HCT116 (cell line): Measurements from ENCODE around the gene RINL. TPM values are rescaled to one million over a fixed set of nuclear protein-coding genes. Genes with fewer than 3 reads are reported as not detected.

Experiments
- ATAC-seq: fragments of 200-7000 bp; cut with Tn5 transposase; 2 replicates; pipeline ENCODE4 v1.9.1; 2020; ENCODE audit warnings: mild to moderate bottlenecking, moderate library complexity
- BruUV-seq: library from RNA; stranded (reverse); fragments of 400-500 nt; replicated peaks from 2 replicates; lab custom pipeline; 2021; lab: Mats Ljungman, UMichigan
- CTCF ChIA-PET: fragments of 300-600 bp; sonication (Branson Sonifier 250); formaldehyde crosslinking; loops from one replicate; lab custom pipeline; 2021; ENCODE audit warnings: antibody characterized with exemption; lab: Charles Lee
- POLR2A ChIA-PET: fragments of 300-600, 350-600 bp; sonication (Branson Sonifier 250); formaldehyde crosslinking; loops from one replicate; lab custom pipeline; 2021; ENCODE audit warnings: antibody characterized with exemption; lab: Charles Lee
- RAD21 ChIA-PET, 2 experiments: fragments of 300-600 bp; sonication (Branson Sonifier 250); formaldehyde crosslinking; loops; one replicate each; lab custom pipeline; 2023; ENCODE audit warnings: low total read pairs in 2 of 2; ENCODE audit not compliant: uncharacterized antibody in 2 of 2, unreplicated experiment in 2 of 2, low non-redundant PET in 1 of 2; lab: Charles Lee
- DNase-seq: peaks from one replicate; pipeline ENCODE4 v3.0.0-alpha.2; 2010; ENCODE audit warnings: low read depth, low spot score
- H2AFZ ChIP-seq: fragments of 200-600 bp; shearing (Covaris generic), sonication (generic); 2 replicates; pipeline ENCODE4 v1.6.1; 2017; ENCODE audit warnings: low read depth, mixed run types, mixed read lengths, antibody characterized with exemption, low read length; ENCODE audit not compliant: poor library complexity, severe bottlenecking
- H3K27ac ChIP-seq: 2 replicates; pipeline ENCODE4 v1.5.1; 2012; ENCODE audit warnings: low read depth, low read length
- H3K27me3 ChIP-seq: fragments of 200-600 bp; sonication (generic); 2 replicates; pipeline ENCODE4 v1.6.1; 2016; ENCODE audit warnings: mixed run types, low read length, mixed read lengths; ENCODE audit not compliant: insufficient read depth
- H3K36me3 ChIP-seq, 2 experiments: fragments of 200-500 bp in 1 of 2; fragments of 200-600 bp in 1 of 2; sonication (Bioruptor generic) in 1 of 2; sonication (generic) in 1 of 2; 2 replicates each; pipeline versions ENCODE4 v1.5.1 to v1.6.1; 2014 to 2016; ENCODE audit warnings: low read length in 2 of 2, inconsistent platforms in 1 of 2, mixed read lengths in 1 of 2, mixed run types in 1 of 2; ENCODE audit not compliant: insufficient read depth in 2 of 2, control insufficient read depth in 1 of 2
- H3K4me1 ChIP-seq, 2 experiments: fragments of 200-600 bp in 1 of 2; sonication (generic) in 1 of 2; 2 replicates each; pipeline versions ENCODE4 v1.5.1 to v1.6.1; 2012 to 2017; ENCODE audit warnings: low read length in 2 of 2, inconsistent platforms in 1 of 2, mild to moderate bottlenecking in 1 of 2, mixed read lengths in 1 of 2, mixed run types in 1 of 2, moderate library complexity in 1 of 2; ENCODE audit not compliant: insufficient read depth in 2 of 2, control insufficient read depth in 1 of 2
- H3K4me2 ChIP-seq: fragments of 200-600 bp; sonication (generic); 2 replicates; pipeline ENCODE4 v1.6.1; 2017; ENCODE audit warnings: mixed run types, low read length, mixed read lengths
- H3K4me3 ChIP-seq, 2 experiments: fragments of 200-600 bp in 1 of 2; sonication (generic) in 1 of 2; replicated peaks in 1 of 2; 2 replicates each; pipeline ENCODE4 v1.5.1; 2011 to 2016; ENCODE audit warnings: low read length in 2 of 2, control low read depth in 1 of 2, low read depth in 1 of 2, mild to moderate bottlenecking in 1 of 2, mixed read lengths in 1 of 2, mixed run types in 1 of 2
- H3K79me2 ChIP-seq: fragments of 200-600 bp; sonication (generic); 2 replicates; pipeline ENCODE4 v1.6.1; 2017; ENCODE audit warnings: mild to moderate bottlenecking, mixed run types, low read length, moderate library complexity, mixed read lengths; ENCODE audit not compliant: insufficient read depth
- H3K9ac ChIP-seq: fragments of 200-600 bp; sonication (generic); 2 replicates; pipeline ENCODE4 v1.6.1; 2016; ENCODE audit warnings: low read length, mixed read lengths
- H3K9me2 ChIP-seq: fragments of 200-600 bp; sonication (generic), shearing (Covaris generic); 2 replicates; pipeline ENCODE4 v1.6.1; 2017; ENCODE audit warnings: mixed run types, mild to moderate bottlenecking, moderate library complexity; ENCODE audit not compliant: insufficient read depth
- H3K9me3 ChIP-seq, 2 experiments: fragments of 200-500 bp in 1 of 2; fragments of 200-600 bp in 1 of 2; sonication (Bioruptor generic) in 1 of 2; sonication (generic) in 1 of 2; 2 replicates each; pipeline ENCODE4 v1.6.1; 2014 to 2017; ENCODE audit warnings: low read length in 2 of 2, mixed read lengths in 2 of 2, inconsistent platforms in 1 of 2, low read depth in 1 of 2, mild to moderate bottlenecking in 1 of 2, mixed run types in 1 of 2, moderate library complexity in 1 of 2; ENCODE audit not compliant: control insufficient read depth in 1 of 2, insufficient read depth in 1 of 2
- H4K20me1 ChIP-seq: fragments of 200-600 bp; sonication (generic), shearing (Covaris generic); 2 replicates; pipeline ENCODE4 v1.6.1; 2017; ENCODE audit warnings: mixed run types, mild to moderate bottlenecking, moderate library complexity; ENCODE audit not compliant: insufficient read depth
- CBX3 ChIP-seq: IDR thresholded peaks from 2 replicates; pipeline ENCODE4 v1.6.1; 2012; ENCODE audit warnings: low read depth
- EGR1 ChIP-seq: IDR thresholded peaks from 2 replicates; pipeline ENCODE4 v1.6.1; 2012; ENCODE audit warnings: low read depth
- EZH2 ChIP-seq: fragments of 200-600 bp; sonication (generic); IDR thresholded peaks from 2 replicates; pipeline ENCODE4 v1.6.1; 2017; ENCODE audit warnings: antibody characterized with exemption, mixed run types
- EZH2phosphoT487 ChIP-seq: fragments of 200-600 bp; IDR thresholded peaks from 2 replicates; pipeline ENCODE4 v1.6.1; 2018; ENCODE audit warnings: antibody characterized with exemption, borderline replicate concordance
- FOSL1 ChIP-seq: IDR thresholded peaks from 2 replicates; pipeline ENCODE4 v1.6.1; 2012; ENCODE audit warnings: low read depth
- JUND ChIP-seq: IDR thresholded peaks from 2 replicates; pipeline ENCODE4 v1.6.1; 2012
- POLR2A ChIP-seq: IDR thresholded peaks from 2 replicates; pipeline ENCODE4 v1.7.0; 2011; ENCODE audit warnings: borderline replicate concordance; ENCODE audit not compliant: insufficient read depth, insufficient read length; ENCODE audit errors: extremely low read depth
- POLR2AphosphoS5 ChIP-seq: IDR thresholded peaks from 2 replicates; pipeline ENCODE4 v1.6.1; 2011; ENCODE audit warnings: mild to moderate bottlenecking, low read depth, low read length, moderate library complexity
- SIN3A ChIP-seq: IDR thresholded peaks from 2 replicates; pipeline ENCODE4 v1.6.1; 2012; ENCODE audit warnings: low read depth
- SP1 ChIP-seq: IDR thresholded peaks from 2 replicates; pipeline ENCODE4 v1.6.1; 2012; ENCODE audit warnings: low read depth
- SRF ChIP-seq: IDR thresholded peaks from 2 replicates; pipeline ENCODE4 v1.6.1; 2012; ENCODE audit warnings: low read depth
- TCF7L2 ChIP-seq: IDR thresholded peaks from 2 replicates; pipeline ENCODE4 v1.7.0; 2011; ENCODE audit warnings: borderline replicate concordance, inconsistent platforms; ENCODE audit not compliant: insufficient read depth, insufficient read length; ENCODE audit errors: extremely low read depth
- ZBTB33 ChIP-seq: IDR thresholded peaks from 2 replicates; pipeline ENCODE4 v1.6.1; 2011; ENCODE audit warnings: mild to moderate bottlenecking, low read length, moderate library complexity; ENCODE audit not compliant: insufficient replicate concordance; ENCODE audit errors: extremely low read depth
- ZNF274 ChIP-seq: fragments of 200-500 bp; sonication (Bioruptor generic); IDR thresholded peaks from 2 replicates; pipeline ENCODE4 v1.6.1; 2014; ENCODE audit warnings: mild to moderate bottlenecking, low read depth, low read length, inconsistent platforms
- intact Hi-C: fragments of 100-400 bp; cut with micrococcal nuclease; formaldehyde crosslinking; loops from 2 replicates; pipeline ENCODE4 v1.10.0; 2022
- total RNA-seq: library from RNA; stranded (reverse); gene quantifications from one replicate; pipeline ENCODE4 v1.2.1, GENCODE V29; 2021; ENCODE audit not compliant: unreplicated experiment
- TF ChIP-seq, protein P1 (sequence below): IDR thresholded peaks from 2 replicates; pipeline ENCODE4 v1.6.1; 2012; ENCODE audit warnings: low read depth
- TF ChIP-seq, protein P2 (sequence below), 3 experiments: fragments of 200-600 bp in 1 of 3; sonication (generic) in 1 of 3; IDR thresholded peaks in 2 of 3; conservative IDR thresholded peaks in 1 of 3; 2 replicates each; pipeline ENCODE4 v1.5.1; 2012 to 2017; ENCODE audit warnings: low read depth in 2 of 3, low read length in 2 of 3, antibody characterized with exemption in 1 of 3, borderline replicate concordance in 1 of 3, control low read depth in 1 of 3, mild to moderate bottlenecking in 1 of 3, mixed read lengths in 1 of 3, mixed run types in 1 of 3, moderate library complexity in 1 of 3; ENCODE audit not compliant: insufficient read depth in 1 of 3
- TF ChIP-seq, protein P3 (sequence below): IDR thresholded peaks from 2 replicates; pipeline ENCODE4 v1.6.1; 2012

The RINL gene
- total RNA-seq, 1 experiment from 2014 or later: 28.6 TPM

DNA sequence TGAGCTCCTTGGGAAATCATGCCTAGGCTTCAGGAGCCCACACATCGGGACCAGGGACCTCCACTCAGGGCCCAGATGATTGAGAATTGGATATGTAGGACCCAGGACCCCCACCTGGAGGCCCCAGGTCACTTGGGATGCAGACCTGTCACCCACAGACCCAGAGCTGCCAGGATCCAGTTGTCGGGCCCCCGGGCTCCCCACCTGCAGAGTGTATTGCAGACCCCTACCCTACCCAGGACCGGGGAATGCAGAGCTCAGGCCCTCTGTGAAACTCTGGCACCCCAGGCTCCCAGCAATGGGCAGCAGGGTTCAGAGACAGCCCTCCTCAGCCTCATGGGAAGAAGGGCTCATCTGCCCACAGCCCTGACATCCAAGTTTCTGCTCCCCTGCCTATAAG lies 27.5 kb upstream of the RINL start:
- ATAC-seq (no peak), DNase-seq (no peak)
- Histone ChIP-seq H3K27me3 (no peaks in the 10 kb centered on the region), H3K27ac (no peak overlapping the region), H3K36me3 (peaks cover 0 to 16% of the 10 kb centered on the region in 2 experiments; a peak in 1 of 4 replicates), H2AFZ (no peak overlapping the region), H3K9me2 (no peaks in the 10 kb centered on the region), H3K4me2 (no peak overlapping the region), H3K9me3 (peaks cover 0 to 5% of the 10 kb centered on the region in 2 experiments; a peak in 1 of 4 replicates), H4K20me1 (no peaks in the 10 kb centered on the region), H3K9ac (no peak overlapping the region), H3K79me2 (peaks cover 14% of the 10 kb centered on the region), H3K4me1 (peaks cover 0 to 3% of the 10 kb centered on the region in 2 experiments; a peak in 1 of 4 replicates), H3K4me3 (no peak overlapping the region)
- TF ChIP-seq JUND (no peak), EGR1 (no peak), CBX3 (no peak), SP1 (no peak), POLR2AphosphoS5 (no peak), POLR2A (no peak), TCF7L2 (no peak), EZH2 (no peak), FOSL1 (no peak), ZBTB33 (no peak), ZNF274 (no peak), SRF (no peak), SIN3A (no peak), EZH2phosphoT487 (no peak)
- TF ChIP-seq, protein P1, sequence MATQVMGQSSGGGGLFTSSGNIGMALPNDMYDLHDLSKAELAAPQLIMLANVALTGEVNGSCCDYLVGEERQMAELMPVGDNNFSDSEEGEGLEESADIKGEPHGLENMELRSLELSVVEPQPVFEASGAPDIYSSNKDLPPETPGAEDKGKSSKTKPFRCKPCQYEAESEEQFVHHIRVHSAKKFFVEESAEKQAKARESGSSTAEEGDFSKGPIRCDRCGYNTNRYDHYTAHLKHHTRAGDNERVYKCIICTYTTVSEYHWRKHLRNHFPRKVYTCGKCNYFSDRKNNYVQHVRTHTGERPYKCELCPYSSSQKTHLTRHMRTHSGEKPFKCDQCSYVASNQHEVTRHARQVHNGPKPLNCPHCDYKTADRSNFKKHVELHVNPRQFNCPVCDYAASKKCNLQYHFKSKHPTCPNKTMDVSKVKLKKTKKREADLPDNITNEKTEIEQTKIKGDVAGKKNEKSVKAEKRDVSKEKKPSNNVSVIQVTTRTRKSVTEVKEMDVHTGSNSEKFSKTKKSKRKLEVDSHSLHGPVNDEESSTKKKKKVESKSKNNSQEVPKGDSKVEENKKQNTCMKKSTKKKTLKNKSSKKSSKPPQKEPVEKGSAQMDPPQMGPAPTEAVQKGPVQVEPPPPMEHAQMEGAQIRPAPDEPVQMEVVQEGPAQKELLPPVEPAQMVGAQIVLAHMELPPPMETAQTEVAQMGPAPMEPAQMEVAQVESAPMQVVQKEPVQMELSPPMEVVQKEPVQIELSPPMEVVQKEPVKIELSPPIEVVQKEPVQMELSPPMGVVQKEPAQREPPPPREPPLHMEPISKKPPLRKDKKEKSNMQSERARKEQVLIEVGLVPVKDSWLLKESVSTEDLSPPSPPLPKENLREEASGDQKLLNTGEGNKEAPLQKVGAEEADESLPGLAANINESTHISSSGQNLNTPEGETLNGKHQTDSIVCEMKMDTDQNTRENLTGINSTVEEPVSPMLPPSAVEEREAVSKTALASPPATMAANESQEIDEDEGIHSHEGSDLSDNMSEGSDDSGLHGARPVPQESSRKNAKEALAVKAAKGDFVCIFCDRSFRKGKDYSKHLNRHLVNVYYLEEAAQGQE: no peak
- TF ChIP-seq, protein P2, sequence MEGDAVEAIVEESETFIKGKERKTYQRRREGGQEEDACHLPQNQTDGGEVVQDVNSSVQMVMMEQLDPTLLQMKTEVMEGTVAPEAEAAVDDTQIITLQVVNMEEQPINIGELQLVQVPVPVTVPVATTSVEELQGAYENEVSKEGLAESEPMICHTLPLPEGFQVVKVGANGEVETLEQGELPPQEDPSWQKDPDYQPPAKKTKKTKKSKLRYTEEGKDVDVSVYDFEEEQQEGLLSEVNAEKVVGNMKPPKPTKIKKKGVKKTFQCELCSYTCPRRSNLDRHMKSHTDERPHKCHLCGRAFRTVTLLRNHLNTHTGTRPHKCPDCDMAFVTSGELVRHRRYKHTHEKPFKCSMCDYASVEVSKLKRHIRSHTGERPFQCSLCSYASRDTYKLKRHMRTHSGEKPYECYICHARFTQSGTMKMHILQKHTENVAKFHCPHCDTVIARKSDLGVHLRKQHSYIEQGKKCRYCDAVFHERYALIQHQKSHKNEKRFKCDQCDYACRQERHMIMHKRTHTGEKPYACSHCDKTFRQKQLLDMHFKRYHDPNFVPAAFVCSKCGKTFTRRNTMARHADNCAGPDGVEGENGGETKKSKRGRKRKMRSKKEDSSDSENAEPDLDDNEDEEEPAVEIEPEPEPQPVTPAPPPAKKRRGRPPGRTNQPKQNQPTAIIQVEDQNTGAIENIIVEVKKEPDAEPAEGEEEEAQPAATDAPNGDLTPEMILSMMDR (IDR thresholded peaks at IDR 0.05 in 2 of 3, conservative IDR thresholded peaks at IDR 0.05 in 1 of 3; ENCODE audit: borderline replicate concordance in 1 of 3, insufficient read depth in 1 of 3, low read depth in 2 of 3, low read length in 2 of 3): no peak
- TF ChIP-seq, protein P3, sequence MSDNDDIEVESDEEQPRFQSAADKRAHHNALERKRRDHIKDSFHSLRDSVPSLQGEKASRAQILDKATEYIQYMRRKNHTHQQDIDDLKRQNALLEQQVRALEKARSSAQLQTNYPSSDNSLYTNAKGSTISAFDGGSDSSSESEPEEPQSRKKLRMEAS: no peak
- RAD21 ChIA-PET: no interaction called here
- BruUV-seq: no TSS peak
- intact Hi-C loops: no loop called here
- POLR2A ChIA-PET: no interaction called here
- CTCF ChIA-PET: interaction anchor here (0.6 to 0.9 kb wide), 2 partner anchors 24 to 25 kb away, joined by 3 to 4 read pairs; partner anchors contain the start of genes MRPS12 and SARS2
